ENCODE data around the gene SMARCB1. TPM values are rescaled to one million over a fixed set of nuclear protein-coding genes. Genes with fewer than 3 reads are reported as not detected.

The SMARCB1 gene
- total and polyA plus RNA-seq, 2 donors (not counting 1 experiment from before 2014, with no cell fraction given): 179 to 190 TPM

- Histone ChIP-seq H2AFZ (ENCODE audit: insufficient read depth, low read depth, low read length, poor library complexity, severe bottlenecking) (no peak overlapping the region), H3K27me3 (replicated peaks in 1 of 4; ENCODE audit: control extremely low read depth in 1 of 4, control insufficient read depth in 3 of 4, insufficient read depth in 4 of 4, low read length in 3 of 4) (no peaks in the 10 kb centered on the region), H3K4me1 (ENCODE audit: control insufficient read depth in 2 of 2, insufficient read depth in 2 of 2, low read length in 2 of 2) (peaks cover 6 to 9% of the 10 kb centered on the region in 2 donors), H3K27ac (ENCODE audit: low read length in 2 of 2) (no peak overlapping the region), H3K4me3 (ENCODE audit: control extremely low read depth in 1 of 5, extremely low read depth in 1 of 5, insufficient read depth in 1 of 5, low read depth in 2 of 5, low read length in 4 of 5) (no peak overlapping the region), H3K4me2 (replicated peaks; ENCODE audit: low read depth, low read length, poor library complexity, severe bottlenecking) (no peak overlapping the region), H3K36me3 (replicated peaks in 1 of 2; ENCODE audit: control extremely low read depth in 1 of 2, control insufficient read depth in 1 of 2, extremely low read depth in 1 of 2, insufficient read depth in 2 of 2, low read length in 1 of 2) (peaks cover 5 to 30% of the 10 kb centered on the region in 2 experiments), H3K79me2 (ENCODE audit: control insufficient read depth, insufficient read depth, low read length) (peaks cover 25% of the 10 kb centered on the region), H4K20me1 (ENCODE audit: control insufficient read depth, insufficient read depth, low read length, poor library complexity, severe bottlenecking) (no peaks in the 10 kb centered on the region), H3K9ac (ENCODE audit: low read length) (no peak overlapping the region), H3K9me3 (ENCODE audit: control extremely low read depth in 1 of 3, control insufficient read depth in 2 of 3, insufficient read depth in 1 of 3, low read length in 2 of 3) (peaks cover 0 to 13% (median 0%) of the 10 kb centered on the region in 3 donors)
- Mint-ChIP-seq H3K27me3 (no peaks in the 10 kb centered on the region), H3K9me3 (ENCODE audit: insufficient read depth) (no peaks in the 10 kb centered on the region), H3K27ac (no peak overlapping the region), H3K4me1 (peaks cover 14% of the 10 kb centered on the region), H3K4me3 (no peak overlapping the region)
- POLR2A ChIA-PET: interaction anchor here (0.7 kb wide), 1 partner anchor 139 kb away, joined by 3 read pairs; no protein-coding TSS in a partner anchor
- TF ChIP-seq EZH2 (IDR thresholded peaks at IDR 0.05; ENCODE audit: borderline replicate concordance, insufficient read depth, low read depth, low read length, poor library complexity, severe bottlenecking) (no peak), CTCF (IDR thresholded peaks at IDR 0.05) (no peak)
- ATAC-seq (ENCODE audit: low read depth) (no peak), DNase-seq (no peak)
- CTCF ChIA-PET: interaction anchor here (0.7 to 1.7 kb wide), 3 partner anchors 25 to 1392 kb away, joined by 3 to 6 read pairs (median 3); no protein-coding TSS in a partner anchor
- intact Hi-C loops (cut with micrococcal nuclease): no loop called here
- WGBS (ENCODE audit: insufficient coverage): 90% methylated on average over 5 of the region's 6 CpGs
Observed at GRCh38 chr22:23745791-23746190, 41.0 kb upstream of the SMARCB1 start.

- Mint-ChIP-seq H3K27ac (peak overlapping the region; percentile 76), H3K9me3 (ENCODE audit: insufficient read depth) (no peaks in the 10 kb centered on the region), H3K4me1 (peaks cover 48% of the 10 kb centered on the region), H3K27me3 (no peaks in the 10 kb centered on the region), H3K4me3 (peak overlapping the region; percentile 85)
- peaks cover 42% of the 10 kb centered on the region for H3K79me2 ChIP-seq (ENCODE audit: control insufficient read depth, insufficient read depth, low read length)
- no peaks in the 10 kb centered on the region for H4K20me1 ChIP-seq (ENCODE audit: control insufficient read depth, insufficient read depth, low read length, poor library complexity, severe bottlenecking)
- no peaks in the 10 kb centered on the region for H3K27me3 ChIP-seq (replicated peaks in 1 of 4; ENCODE audit: control extremely low read depth in 1 of 4, control insufficient read depth in 3 of 4, insufficient read depth in 4 of 4, low read length in 3 of 4)
- H2AFZ ChIP-seq (ENCODE audit: insufficient read depth, low read depth, low read length, poor library complexity, severe bottlenecking): no peak overlapping the region
- no peak for TF ChIP-seq CTCF (IDR thresholded peaks at IDR 0.05)
- no peak for TF ChIP-seq EZH2 (IDR thresholded peaks at IDR 0.05; ENCODE audit: borderline replicate concordance, insufficient read depth, low read depth, low read length, poor library complexity, severe bottlenecking)
- peak overlapping the region; percentile 97 for H3K4me2 ChIP-seq (replicated peaks; ENCODE audit: low read depth, low read length, poor library complexity, severe bottlenecking)
- H3K9me3 ChIP-seq (ENCODE audit: control extremely low read depth in 1 of 3, control insufficient read depth in 2 of 3, insufficient read depth in 1 of 3, low read length in 2 of 3): no peaks in the 10 kb centered on the region
- H3K4me3 ChIP-seq (ENCODE audit: control extremely low read depth in 1 of 5, extremely low read depth in 1 of 5, insufficient read depth in 1 of 5, low read depth in 2 of 5, low read length in 4 of 5): no peak overlapping the region
- peaks cover 15 to 44% of the 10 kb centered on the region in 2 donors for H3K4me1 ChIP-seq (ENCODE audit: control insufficient read depth in 2 of 2, insufficient read depth in 2 of 2, low read length in 2 of 2)
- DNase-seq (peak; percentile 10), ATAC-seq (ENCODE audit: low read depth) (no peak)
- peaks cover 0 to 7% of the 10 kb centered on the region in 2 experiments for H3K36me3 ChIP-seq (replicated peaks in 1 of 2; ENCODE audit: control extremely low read depth in 1 of 2, control insufficient read depth in 1 of 2, extremely low read depth in 1 of 2, insufficient read depth in 2 of 2, low read length in 1 of 2)
- ChIA-PET CTCF (interaction anchor here (0.7 to 13.0 kb wide), 4 partner anchors 12 to 76 kb away, joined by 3 to 188 read pairs (median 6); partner anchors contain the start of genes C22orf15, CHCHD10 and MMP11), POLR2A (interaction anchor here (1.3 to 8.1 kb wide), 4 partner anchors 17 to 108 kb away, joined by 4 to 174 read pairs (median 8); partner anchors contain the start of genes C22orf15, CHCHD10, MMP11 and SLC2A11)
- no peak overlapping the region for H3K27ac ChIP-seq (ENCODE audit: low read length in 2 of 2)
- intact Hi-C loops (cut with micrococcal nuclease): loop anchor here (1.0 kb wide), 1 partner anchor 33 kb away; no protein-coding TSS in a partner anchor
- WGBS (ENCODE audit: insufficient coverage): 94% methylated on average over 12 of the region's 12 CpGs
- no peak overlapping the region for H3K9ac ChIP-seq (ENCODE audit: low read length)
Observed at GRCh38 chr22:23749841-23750301, 36.9 kb upstream of the SMARCB1 start.
